ENCODE data around the gene OLIG2. TPM values are rescaled to one million over a fixed set of nuclear protein-coding genes. Genes with fewer than 3 reads are reported as not detected.

The OLIG2 gene
- total RNA-seq, 1 donor from 2014 or later = not detected

DNA sequence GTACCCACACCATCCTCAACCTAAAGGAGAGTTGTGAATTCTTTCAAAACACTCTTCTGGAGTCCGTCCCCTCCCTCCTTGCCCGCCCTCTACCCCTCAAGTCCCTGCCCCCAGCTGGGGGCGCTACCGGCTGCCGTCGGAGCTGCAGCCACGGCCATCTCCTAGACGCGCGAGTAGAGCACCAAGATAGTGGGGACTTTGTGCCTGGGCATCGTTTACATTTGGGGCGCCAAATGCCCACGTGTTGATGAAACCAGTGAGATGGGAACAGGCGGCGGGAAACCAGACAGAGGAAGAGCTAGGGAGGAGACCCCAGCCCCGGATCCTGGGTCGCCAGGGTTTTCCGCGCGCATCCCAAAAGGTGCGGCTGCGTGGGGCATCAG lies 638 bp upstream of the OLIG2 start:
- TF ChIP-seq POLR2A (IDR thresholded peaks at IDR 0.05) = no peak
- TF ChIP-seq, protein P1, sequence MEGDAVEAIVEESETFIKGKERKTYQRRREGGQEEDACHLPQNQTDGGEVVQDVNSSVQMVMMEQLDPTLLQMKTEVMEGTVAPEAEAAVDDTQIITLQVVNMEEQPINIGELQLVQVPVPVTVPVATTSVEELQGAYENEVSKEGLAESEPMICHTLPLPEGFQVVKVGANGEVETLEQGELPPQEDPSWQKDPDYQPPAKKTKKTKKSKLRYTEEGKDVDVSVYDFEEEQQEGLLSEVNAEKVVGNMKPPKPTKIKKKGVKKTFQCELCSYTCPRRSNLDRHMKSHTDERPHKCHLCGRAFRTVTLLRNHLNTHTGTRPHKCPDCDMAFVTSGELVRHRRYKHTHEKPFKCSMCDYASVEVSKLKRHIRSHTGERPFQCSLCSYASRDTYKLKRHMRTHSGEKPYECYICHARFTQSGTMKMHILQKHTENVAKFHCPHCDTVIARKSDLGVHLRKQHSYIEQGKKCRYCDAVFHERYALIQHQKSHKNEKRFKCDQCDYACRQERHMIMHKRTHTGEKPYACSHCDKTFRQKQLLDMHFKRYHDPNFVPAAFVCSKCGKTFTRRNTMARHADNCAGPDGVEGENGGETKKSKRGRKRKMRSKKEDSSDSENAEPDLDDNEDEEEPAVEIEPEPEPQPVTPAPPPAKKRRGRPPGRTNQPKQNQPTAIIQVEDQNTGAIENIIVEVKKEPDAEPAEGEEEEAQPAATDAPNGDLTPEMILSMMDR (IDR thresholded peaks at IDR 0.05) = no peak
- TF ChIP-seq POLR2AphosphoS5 (IDR thresholded peaks at IDR 0.05; ENCODE audit: insufficient read depth in 1 of 2, low read depth in 1 of 2) = no peak
- peaks cover 38% of the 10 kb centered on the region for H3K27me3 ChIP-seq
- H3K9me3 ChIP-seq = no peaks in the 10 kb centered on the region
- H3K4me3 ChIP-seq = no peak overlapping the region
- no peak for DNase-seq (ENCODE audit: extremely low spot score in 2 of 2)
- H3K4me1 ChIP-seq = peaks cover 54% of the 10 kb centered on the region
- intact Hi-C loops (cut with DNase I) = no loop called here
- no peak overlapping the region for H3K27ac ChIP-seq
- H3K36me3 ChIP-seq = no peaks in the 10 kb centered on the region

DNA sequence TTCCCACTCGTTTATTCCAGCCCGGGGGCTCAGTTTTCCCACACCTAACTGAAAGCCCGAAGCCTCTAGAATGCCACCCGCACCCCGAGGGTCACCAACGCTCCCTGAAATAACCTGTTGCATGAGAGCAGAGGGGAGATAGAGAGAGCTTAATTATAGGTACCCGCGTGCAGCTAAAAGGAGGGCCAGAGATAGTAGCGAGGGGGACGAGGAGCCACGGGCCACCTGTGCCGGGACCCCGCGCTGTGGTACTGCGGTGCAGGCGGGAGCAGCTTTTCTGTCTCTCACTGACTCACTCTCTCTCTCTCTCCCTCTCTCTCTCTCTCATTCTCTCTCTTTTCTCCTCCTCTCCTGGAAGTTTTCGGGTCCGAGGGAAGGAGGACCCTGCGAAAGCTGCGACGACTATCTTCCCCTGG lies 716 bp downstream of the OLIG2 start:
- no peaks in the 10 kb centered on the region for H3K36me3 ChIP-seq
- H3K4me3 ChIP-seq = no peak overlapping the region
- H3K9me3 ChIP-seq = no peaks in the 10 kb centered on the region
- intact Hi-C loops (cut with DNase I) = no loop called here
- no peak for DNase-seq (ENCODE audit: extremely low spot score in 2 of 2)
- TF ChIP-seq POLR2AphosphoS5 (IDR thresholded peaks at IDR 0.05; ENCODE audit: insufficient read depth in 1 of 2, low read depth in 1 of 2) = no peak
- TF ChIP-seq, protein P1 (IDR thresholded peaks at IDR 0.05) = no peak
- TF ChIP-seq POLR2A (IDR thresholded peaks at IDR 0.05) = no peak
- peaks cover 49% of the 10 kb centered on the region for H3K4me1 ChIP-seq
- peaks cover 27% of the 10 kb centered on the region for H3K27me3 ChIP-seq
- H3K27ac ChIP-seq = no peak overlapping the region

DNA sequence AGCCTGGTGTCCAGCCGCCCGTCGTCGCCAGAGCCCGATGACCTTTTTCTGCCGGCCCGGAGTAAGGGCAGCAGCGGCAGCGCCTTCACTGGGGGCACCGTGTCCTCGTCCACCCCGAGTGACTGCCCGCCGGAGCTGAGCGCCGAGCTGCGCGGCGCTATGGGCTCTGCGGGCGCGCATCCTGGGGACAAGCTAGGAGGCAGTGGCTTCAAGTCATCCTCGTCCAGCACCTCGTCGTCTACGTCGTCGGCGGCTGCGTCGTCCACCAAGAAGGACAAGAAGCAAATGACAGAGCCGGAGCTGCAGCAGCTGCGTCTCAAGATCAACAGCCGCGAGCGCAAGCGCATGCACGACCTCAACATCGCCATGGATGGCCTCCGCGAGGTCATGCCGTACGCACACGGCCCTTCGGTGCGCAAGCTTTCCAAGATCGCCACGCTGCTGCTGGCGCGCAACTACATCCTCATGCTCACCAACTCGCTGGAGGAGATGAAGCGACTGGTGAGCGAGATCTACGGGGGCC lies 1.2 kb downstream of the OLIG2 start:
- TF ChIP-seq POLR2A (IDR thresholded peaks at IDR 0.05) (no peak), POLR2AphosphoS5 (IDR thresholded peaks at IDR 0.05; ENCODE audit: insufficient read depth in 1 of 2, low read depth in 1 of 2) (no peak)
- TF ChIP-seq, protein P1 (IDR thresholded peaks at IDR 0.05) = no peak
- H3K4me1 ChIP-seq = peaks cover 49% of the 10 kb centered on the region
- no peak overlapping the region for H3K4me3 ChIP-seq
- H3K9me3 ChIP-seq = no peaks in the 10 kb centered on the region
- DNase-seq (ENCODE audit: extremely low spot score in 2 of 2) = no peak
- no peak overlapping the region for H3K27ac ChIP-seq
- peaks cover 22% of the 10 kb centered on the region for H3K27me3 ChIP-seq
- intact Hi-C loops (cut with DNase I) = no loop called here
- H3K36me3 ChIP-seq = no peaks in the 10 kb centered on the region

DNA sequence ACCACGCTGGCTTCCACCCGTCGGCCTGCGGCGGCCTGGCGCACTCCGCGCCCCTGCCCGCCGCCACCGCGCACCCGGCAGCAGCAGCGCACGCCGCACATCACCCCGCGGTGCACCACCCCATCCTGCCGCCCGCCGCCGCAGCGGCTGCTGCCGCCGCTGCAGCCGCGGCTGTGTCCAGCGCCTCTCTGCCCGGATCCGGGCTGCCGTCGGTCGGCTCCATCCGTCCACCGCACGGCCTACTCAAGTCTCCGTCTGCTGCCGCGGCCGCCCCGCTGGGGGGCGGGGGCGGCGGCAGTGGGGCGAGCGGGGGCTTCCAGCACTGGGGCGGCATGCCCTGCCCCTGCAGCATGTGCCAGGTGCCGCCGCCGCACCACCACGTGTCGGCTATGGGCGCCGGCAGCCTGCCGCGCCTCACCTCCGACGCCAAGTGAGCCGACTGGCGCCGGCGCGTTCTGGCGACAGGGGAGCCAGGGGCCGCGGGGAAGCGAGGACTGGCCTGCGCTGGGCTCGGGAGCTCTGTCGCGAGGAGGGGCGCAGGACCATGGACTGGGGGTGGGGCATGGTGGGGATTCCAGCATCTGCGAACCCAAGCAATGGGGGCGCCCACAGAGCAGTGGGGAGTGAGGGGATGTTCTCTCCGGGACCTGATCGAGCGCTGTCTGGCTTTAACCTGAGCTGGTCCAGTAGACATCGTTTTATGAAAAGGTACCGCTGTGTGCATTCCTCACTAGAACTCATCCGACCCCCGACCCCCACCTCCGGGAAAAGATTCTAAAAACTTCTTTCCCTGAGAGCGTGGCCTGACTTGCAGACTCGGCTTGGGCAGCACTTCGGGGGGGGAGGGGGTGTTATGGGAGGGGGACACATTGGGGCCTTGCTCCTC lies 1.9 kb downstream of the OLIG2 start:
- Histone ChIP-seq H3K27me3 (peaks cover 21% of the 10 kb centered on the region), H3K36me3 (no peaks in the 10 kb centered on the region), H3K9me3 (no peaks in the 10 kb centered on the region), H3K4me1 (peaks cover 48% of the 10 kb centered on the region), H3K4me3 (no peak overlapping the region), H3K27ac (no peak overlapping the region)
- DNase-seq (ENCODE audit: extremely low spot score in 2 of 2) = no peak
- intact Hi-C loops (cut with DNase I) = no loop called here
- TF ChIP-seq POLR2AphosphoS5 (IDR thresholded peaks at IDR 0.05; ENCODE audit: insufficient read depth in 1 of 2, low read depth in 1 of 2) (no peak), POLR2A (IDR thresholded peaks at IDR 0.05) (no peak)
- TF ChIP-seq, protein P1 (IDR thresholded peaks at IDR 0.05) = no peak

- peaks cover 18% of the 10 kb centered on the region for H3K27me3 ChIP-seq
- DNase-seq (ENCODE audit: extremely low spot score in 2 of 2) = no peak
- intact Hi-C loops (cut with DNase I) = no loop called here
- H3K9me3 ChIP-seq = no peaks in the 10 kb centered on the region
- H3K36me3 ChIP-seq = no peaks in the 10 kb centered on the region
- no peak for TF ChIP-seq POLR2A (IDR thresholded peaks at IDR 0.05)
- TF ChIP-seq POLR2AphosphoS5 (IDR thresholded peaks at IDR 0.05; ENCODE audit: insufficient read depth in 1 of 2, low read depth in 1 of 2) = no peak
- TF ChIP-seq, protein P1 (IDR thresholded peaks at IDR 0.05) = no peak
- peaks cover 41% of the 10 kb centered on the region for H3K4me1 ChIP-seq
- H3K27ac ChIP-seq = no peak overlapping the region
- H3K4me3 ChIP-seq = no peak overlapping the region
Measured at GRCh38 chr21:33028287-33028670, 2.5 kb downstream of the OLIG2 start.

Measured in vagina (tissue), 2 donors.